ENCODE measurements around the gene MCM9.

Gene MCM9

GRCh38 chr6:118934461-118935330 is at the start of gene MCM9:
Gene MCM9 (minus strand): TSS chr6:118935159. CDS start chr6:118931723, 3,436 bp downstream.
- peak; percentile 98 for DNase-seq

GRCh38 chr6:118984342-118984741 is 49.4 kb upstream of the MCM9 start:
- no peak for DNase-seq

- no peak for DNase-seq
These were observed 47.6 kb upstream of the MCM9 start for GRCh38 chr6:118982575-118982911.

GRCh38 chr6:118981884-118982574 is 47.1 kb upstream of the MCM9 start:
- no peak for DNase-seq

- peak; percentile 44 for DNase-seq
These were observed 45.1 kb upstream of the MCM9 start for GRCh38 chr6:118980063-118980462.

- DNase-seq = peak; percentile 39
These were observed 39.8 kb upstream of the MCM9 start for GRCh38 chr6:118974790-118975189.

- no peak for DNase-seq
These were observed 36.7 kb upstream of the MCM9 start for GRCh38 chr6:118971682-118972081.

GRCh38 chr6:118970866-118971265 is 35.9 kb upstream of the MCM9 start:
- no peak for DNase-seq

- DNase-seq = peak; percentile 81
These were observed 33.5 kb upstream of the MCM9 start for GRCh38 chr6:118968416-118968815.

GRCh38 chr6:118967239-118967638 is 32.3 kb upstream of the MCM9 start:
- DNase-seq = no peak

GRCh38 chr6:118965843-118966370 is 30.9 kb upstream of the MCM9 start:
- DNase-seq = no peak

- no peak for DNase-seq
These were observed 30.4 kb upstream of the MCM9 start for GRCh38 chr6:118965371-118965770.

GRCh38 chr6:118963003-118963402 is 28.0 kb upstream of the MCM9 start:
- peak; percentile 61 for DNase-seq

GRCh38 chr6:118959903-118960302 is 24.9 kb upstream of the MCM9 start:
- DNase-seq = no peak

- DNase-seq = no peak
These were observed 18.4 kb upstream of the MCM9 start for GRCh38 chr6:118953391-118953790.

- DNase-seq = no peak
These were observed 17.7 kb upstream of the MCM9 start for GRCh38 chr6:118952683-118953082.

- DNase-seq = no peak
These were observed 10.3 kb upstream of the MCM9 start for GRCh38 chr6:118945217-118945616.

GRCh38 chr6:118940770-118941169 is 5.8 kb upstream of the MCM9 start:
- no peak for DNase-seq

GRCh38 chr6:118939683-118940082 is 4.7 kb upstream of the MCM9 start:
- no peak for DNase-seq

- DNase-seq = peak; percentile 40
These were observed 1.2 kb upstream of the MCM9 start for GRCh38 chr6:118935978-118936703.

GRCh38 chr6:118935331-118935668 is 341 bp upstream of the MCM9 start:
- DNase-seq = no peak

- no peak for DNase-seq
These were observed 1.0 kb downstream of the MCM9 start for GRCh38 chr6:118933855-118934460.

- DNase-seq = no peak
These were observed 2.5 kb downstream of the MCM9 start for GRCh38 chr6:118932421-118932820.

Data from OCI-M1 (cell line).